Activated B cell treated with CpG ODN at 0.5 μM for 24 hours (primary cell): ENCODE data around the gene KCTD19. TPM values are rescaled to one million over a fixed set of nuclear protein-coding genes. Genes with fewer than 3 reads are reported as not detected.

Experiments used
- ATAC-seq: fragments of 200-7000 bp; cut with Tn5 transposase; one replicate; pipeline ENCODE4 v1.10.0; 2021; ENCODE audit warnings: low read depth, mild to moderate bottlenecking, moderate library complexity
- CTCF ChIA-PET: fragments of 350-600 bp; sonication (Branson Sonifier 250); formaldehyde crosslinking; loops from one replicate; lab custom pipeline; 2021; ENCODE audit warnings: antibody characterized with exemption; lab: Charles Lee
- POLR2A ChIA-PET: fragments of 350-600 bp; sonication (Branson Sonifier 250); formaldehyde crosslinking; loops from one replicate; lab custom pipeline; 2021; ENCODE audit warnings: antibody characterized with exemption; lab: Charles Lee
- DNase-seq: peaks from one replicate; pipeline ENCODE4 v3.0.0; 2022
- H3K27ac Mint-ChIP-seq: one replicate; pipeline ENCODE4 v1.8.0; 2020; ENCODE audit warnings: mixed read lengths
- H3K27me3 Mint-ChIP-seq: one replicate; pipeline ENCODE4 v1.8.0; 2021; ENCODE audit warnings: mixed read lengths
- H3K36me3 Mint-ChIP-seq: one replicate; pipeline ENCODE4 v1.8.0; 2021; ENCODE audit warnings: low read depth, mixed read lengths
- H3K4me1 Mint-ChIP-seq: one replicate; pipeline ENCODE4 v1.8.0; 2021; ENCODE audit warnings: mixed read lengths
- H3K4me3 Mint-ChIP-seq: one replicate; pipeline ENCODE4 v1.8.0; 2020; ENCODE audit warnings: mild to moderate bottlenecking, mixed read lengths
- H3K9me3 Mint-ChIP-seq: one replicate; pipeline ENCODE4 v1.8.0; 2020; ENCODE audit warnings: mixed read lengths
- CTCF ChIP-seq: fragments of 200-600 bp; IDR thresholded peaks from one replicate; pipeline ENCODE4 v1.8.0; 2022; ENCODE audit warnings: antibody characterized with exemption, mild to moderate bottlenecking
- intact Hi-C: fragments of 100-400 bp; cut with micrococcal nuclease; formaldehyde crosslinking; loops from one replicate; pipeline ENCODE4 v1.15.1; 2024
- total RNA-seq: library from RNA; stranded (reverse); gene quantifications from 2 replicates; pipeline ENCODE4 v1.2.3, GENCODE V29; 2022

Gene KCTD19
- total RNA-seq, 1 donor from 2014 or later, result not detected

- intact Hi-C loops, result loop anchor here (5.0 kb wide), 1 partner anchor 204 kb away; no protein-coding TSS in a partner anchor
- H3K4me3 Mint-ChIP-seq, result no peak overlapping the region
Observed at GRCh38 chr16:67263201-67263600, 63.3 kb downstream of the KCTD19 start.

GRCh38 chr16:67260426-67261063 is 66.0 kb downstream of the KCTD19 start:
- Mint-ChIP-seq H3K27ac (no peak overlapping the region), H3K36me3 (no peaks in the 10 kb centered on the region), H3K27me3 (peaks cover 5% of the 10 kb centered on the region), H3K4me3 (no peak overlapping the region), H3K4me1 (no peaks in the 10 kb centered on the region), H3K9me3 (no peaks in the 10 kb centered on the region)
- no peak for DNase-seq
- TF ChIP-seq CTCF, result no peak
- intact Hi-C loops, result loop anchor here (1.0 to 5.0 kb wide), 2 partner anchors 139 to 207 kb away; no protein-coding TSS in a partner anchor
- CTCF ChIA-PET, result interaction anchor here (0.7 to 2.8 kb wide), 14 partner anchors 13 to 205 kb away, joined by 3 to 9 read pairs (median 4); partner anchors contain the start of genes FHOD1 and TMEM208
- POLR2A ChIA-PET, result interaction anchor here (0.7 to 1.2 kb wide), 2 partner anchors 13 to 28 kb away, joined by 3 to 6 read pairs; no protein-coding TSS in a partner anchor
- ATAC-seq, result peak; percentile 45

More at GRCh38 chr16:67263201-67263600, 63.3 kb downstream of the KCTD19 start:
- H3K27ac Mint-ChIP-seq, result no peak overlapping the region
- H3K4me1 Mint-ChIP-seq, result no peaks in the 10 kb centered on the region
- DNase-seq, result no peak
- ATAC-seq, result no peak
- no peaks in the 10 kb centered on the region for H3K9me3 Mint-ChIP-seq
- TF ChIP-seq CTCF, result no peak
- ChIA-PET POLR2A (no interaction called here), CTCF (no interaction called here)
- H3K27me3 Mint-ChIP-seq, result peaks cover 5% of the 10 kb centered on the region
- no peaks in the 10 kb centered on the region for H3K36me3 Mint-ChIP-seq

- no peak for ATAC-seq
- no peak for TF ChIP-seq CTCF
- H3K4me3 Mint-ChIP-seq, result no peak overlapping the region
- H3K36me3 Mint-ChIP-seq, result no peaks in the 10 kb centered on the region
- no peak overlapping the region for H3K27ac Mint-ChIP-seq
- POLR2A ChIA-PET, result interaction anchor here (0.7 kb wide), 1 partner anchor 61 kb away, joined by 8 read pairs; no protein-coding TSS in a partner anchor
- CTCF ChIA-PET, result interaction anchor here (0.9 to 2.8 kb wide), 3 partner anchors 142 to 206 kb away, joined by 3 to 9 read pairs (median 4); no protein-coding TSS in a partner anchor
- H3K4me1 Mint-ChIP-seq, result no peaks in the 10 kb centered on the region
- DNase-seq, result no peak
- H3K27me3 Mint-ChIP-seq, result peaks cover 5% of the 10 kb centered on the region
- intact Hi-C loops, result loop anchor here (1.0 to 5.0 kb wide), 2 partner anchors 140 to 208 kb away; no protein-coding TSS in a partner anchor
- H3K9me3 Mint-ChIP-seq, result no peaks in the 10 kb centered on the region
Observed at GRCh38 chr16:67259705-67260104, 66.8 kb downstream of the KCTD19 start.

- ChIA-PET CTCF (interaction anchor here (0.6 kb wide), 1 partner anchor 141 kb away, joined by 3 read pairs; no protein-coding TSS in a partner anchor), POLR2A (interaction anchor here (0.7 kb wide), 1 partner anchor 278 kb away, joined by 4 read pairs; no protein-coding TSS in a partner anchor)
- Mint-ChIP-seq H3K9me3 (no peaks in the 10 kb centered on the region), H3K27ac (no peak overlapping the region), H3K27me3 (peaks cover 4% of the 10 kb centered on the region), H3K36me3 (no peaks in the 10 kb centered on the region), H3K4me3 (no peak overlapping the region), H3K4me1 (no peaks in the 10 kb centered on the region)
- no peak for ATAC-seq
- no peak for DNase-seq
- TF ChIP-seq CTCF, result no peak
- intact Hi-C loops, result no loop called here
Observed at GRCh38 chr16:67258161-67258835, 68.2 kb downstream of the KCTD19 start.
